ENCODE data around the gene SLC8A2. TPM values are rescaled to one million over a fixed set of nuclear protein-coding genes. Genes with fewer than 3 reads are reported as not detected.
A peak's percentile ranks its signal among the peaks of the same experiment; 100 is the strongest.

Gene SLC8A2
- 115 TPM for total RNA-seq (ENCODE audit: unreplicated experiment)
- long read RNA-seq, partial matches to known transcripts: 0 of 3 reads
- long read RNA-seq, other reads (novel, unspliced or antisense): 3 of 3 reads

GRCh38 chr19:47471733-47472457, at the start of gene SLC8A2:
TSS of gene SLC8A2 (minus strand) at chr19:47471893. CDS start at chr19:47466403, 5,490 bp downstream.
- Mint-ChIP-seq H3K36me3 (ENCODE audit: unreplicated experiment) (no peaks in the 10 kb centered on the region), H3K4me3 (ENCODE audit: unreplicated experiment) (peak within 1 kb of the TSS; percentile 92), H3K27me3 (ENCODE audit: unreplicated experiment) (peaks cover 8% of the 10 kb centered on the region), H3K9me3 (ENCODE audit: unreplicated experiment) (peaks cover 8% of the 10 kb centered on the region), H3K4me1 (ENCODE audit: low read depth, unreplicated experiment) (peaks cover 25% of the 10 kb centered on the region), H3K27ac (ENCODE audit: unreplicated experiment) (peak within 1 kb of the TSS; percentile 90)
- peak; percentile 93 for DNase-seq
- TF ChIP-seq CTCF (IDR thresholded peaks at IDR 0.05; ENCODE audit: partially characterized antibody, unreplicated experiment): no peak

GRCh38 chr19:47520839-47521238, 49.1 kb upstream of the SLC8A2 start:
- no peak for DNase-seq
- no peak overlapping the region for H3K4me3 Mint-ChIP-seq (ENCODE audit: unreplicated experiment)
- H3K36me3 Mint-ChIP-seq (ENCODE audit: unreplicated experiment): no peaks in the 10 kb centered on the region
- H3K9me3 Mint-ChIP-seq (ENCODE audit: unreplicated experiment): peaks cover 5% of the 10 kb centered on the region
- H3K27ac Mint-ChIP-seq (ENCODE audit: unreplicated experiment): no peak overlapping the region
- peaks cover 5% of the 10 kb centered on the region for H3K4me1 Mint-ChIP-seq (ENCODE audit: low read depth, unreplicated experiment)
- no peaks in the 10 kb centered on the region for H3K27me3 Mint-ChIP-seq (ENCODE audit: unreplicated experiment)
- TF ChIP-seq CTCF (IDR thresholded peaks at IDR 0.05; ENCODE audit: partially characterized antibody, unreplicated experiment): no peak

- peak overlapping the region; percentile 48 for H3K27ac Mint-ChIP-seq (ENCODE audit: unreplicated experiment)
- no peak for DNase-seq
- no peaks in the 10 kb centered on the region for H3K36me3 Mint-ChIP-seq (ENCODE audit: unreplicated experiment)
Observed at GRCh38 chr19:47520343-47520806, 48.7 kb upstream of the SLC8A2 start.

GRCh38 chr19:47518854-47519253, 47.2 kb upstream of the SLC8A2 start:
- H3K36me3 Mint-ChIP-seq (ENCODE audit: unreplicated experiment): no peaks in the 10 kb centered on the region
- no peak overlapping the region for H3K4me3 Mint-ChIP-seq (ENCODE audit: unreplicated experiment)
- peaks cover 3% of the 10 kb centered on the region for H3K27me3 Mint-ChIP-seq (ENCODE audit: unreplicated experiment)
- H3K27ac Mint-ChIP-seq (ENCODE audit: unreplicated experiment): no peak overlapping the region
- no peak for TF ChIP-seq CTCF (IDR thresholded peaks at IDR 0.05; ENCODE audit: partially characterized antibody, unreplicated experiment)
- H3K9me3 Mint-ChIP-seq (ENCODE audit: unreplicated experiment): peaks cover 15% of the 10 kb centered on the region
- DNase-seq: no peak
- H3K4me1 Mint-ChIP-seq (ENCODE audit: low read depth, unreplicated experiment): peaks cover 8% of the 10 kb centered on the region

More at GRCh38 chr19:47520343-47520806, 48.7 kb upstream of the SLC8A2 start:
- Mint-ChIP-seq H3K4me1 (ENCODE audit: low read depth, unreplicated experiment) (peaks cover 5% of the 10 kb centered on the region), H3K4me3 (ENCODE audit: unreplicated experiment) (no peak overlapping the region), H3K9me3 (ENCODE audit: unreplicated experiment) (peaks cover 5% of the 10 kb centered on the region), H3K27me3 (ENCODE audit: unreplicated experiment) (no peaks in the 10 kb centered on the region)
- no peak for TF ChIP-seq CTCF (IDR thresholded peaks at IDR 0.05; ENCODE audit: partially characterized antibody, unreplicated experiment)

- Mint-ChIP-seq H3K4me1 (ENCODE audit: low read depth, unreplicated experiment) (peaks cover 13% of the 10 kb centered on the region), H3K9me3 (ENCODE audit: unreplicated experiment) (peaks cover 20% of the 10 kb centered on the region), H3K27me3 (ENCODE audit: unreplicated experiment) (peaks cover 5% of the 10 kb centered on the region), H3K36me3 (ENCODE audit: unreplicated experiment) (no peaks in the 10 kb centered on the region), H3K27ac (ENCODE audit: unreplicated experiment) (no peak overlapping the region), H3K4me3 (ENCODE audit: unreplicated experiment) (no peak overlapping the region)
- DNase-seq: no peak
- no peak for TF ChIP-seq CTCF (IDR thresholded peaks at IDR 0.05; ENCODE audit: partially characterized antibody, unreplicated experiment)
Observed at GRCh38 chr19:47518139-47518538, 46.4 kb upstream of the SLC8A2 start.

Measured in glutamatergic neuron (in vitro differentiated cells).